Urothelium cell line (cell line): Measurements from ENCODE around the gene MCOLN3.

Source experiments
- DNase-seq: peaks from one replicate; pipeline ENCODE4 v3.0.0; 2011; ENCODE audit warnings: low spot score, mixed read lengths
- FAIRE-seq: peaks from 2 replicates; lab custom pipeline; 2011; peaks lifted over from hg19 to GRCh38; lab: Jason Lieb, UNC

Gene MCOLN3

GRCh38 chr1:85048296-85049064 is at the start of gene MCOLN3:
TSS of gene MCOLN3 (minus strand) at chr1:85048500. CDS start at chr1:85045360, 3,140 bp downstream.
- FAIRE-seq (no peak), DNase-seq (no peak)

- FAIRE-seq (no peak), DNase-seq (no peak)
Measured at GRCh38 chr1:85093644-85094043, 45.3 kb upstream of the MCOLN3 start.

- DNase-seq (no peak), FAIRE-seq (no peak)
Measured at GRCh38 chr1:85091671-85092280, 43.5 kb upstream of the MCOLN3 start.

- no peak for FAIRE-seq
- DNase-seq = no peak
Measured at GRCh38 chr1:85090225-85090624, 41.9 kb upstream of the MCOLN3 start.

- FAIRE-seq = no peak
- no peak for DNase-seq
Measured at GRCh38 chr1:85089203-85089602, 40.9 kb upstream of the MCOLN3 start.

GRCh38 chr1:85088408-85088784 is 40.1 kb upstream of the MCOLN3 start:
- FAIRE-seq = no peak
- DNase-seq = no peak

- FAIRE-seq (no peak), DNase-seq (no peak)
Measured at GRCh38 chr1:85087659-85088407, 39.5 kb upstream of the MCOLN3 start.

GRCh38 chr1:85085417-85085816 is 37.1 kb upstream of the MCOLN3 start:
- DNase-seq = no peak
- no peak for FAIRE-seq

GRCh38 chr1:85078903-85079302 is 30.6 kb upstream of the MCOLN3 start:
- FAIRE-seq = no peak

GRCh38 chr1:85074365-85074964 is 26.2 kb upstream of the MCOLN3 start:
- no peak for FAIRE-seq
- no peak for DNase-seq

More at GRCh38 chr1:85078903-85079302, 30.6 kb upstream of the MCOLN3 start:
- no peak for DNase-seq

GRCh38 chr1:85070972-85071492 is 22.7 kb upstream of the MCOLN3 start:
- FAIRE-seq = no peak

GRCh38 chr1:85068846-85069245 is 20.5 kb upstream of the MCOLN3 start:
- no peak for FAIRE-seq

More at GRCh38 chr1:85070972-85071492, 22.7 kb upstream of the MCOLN3 start:
- DNase-seq = no peak

GRCh38 chr1:85065550-85065949 is 17.2 kb upstream of the MCOLN3 start:
- DNase-seq = no peak
- FAIRE-seq = no peak

More at GRCh38 chr1:85068846-85069245, 20.5 kb upstream of the MCOLN3 start:
- DNase-seq = no peak

GRCh38 chr1:85062425-85063026 is 14.2 kb upstream of the MCOLN3 start:
- DNase-seq (no peak), FAIRE-seq (no peak)

GRCh38 chr1:85061711-85062424 is 13.6 kb upstream of the MCOLN3 start:
- FAIRE-seq (peak; percentile 84), DNase-seq (peak; percentile 95)

GRCh38 chr1:85060038-85060437 is 11.7 kb upstream of the MCOLN3 start:
- no peak for FAIRE-seq

GRCh38 chr1:85059563-85059962 is 11.3 kb upstream of the MCOLN3 start:
- DNase-seq (no peak), FAIRE-seq (no peak)

More at GRCh38 chr1:85060038-85060437, 11.7 kb upstream of the MCOLN3 start:
- DNase-seq = no peak

- DNase-seq (no peak), FAIRE-seq (no peak)
Measured at GRCh38 chr1:85058786-85059185, 10.5 kb upstream of the MCOLN3 start.

- FAIRE-seq = no peak
- DNase-seq = no peak
Measured at GRCh38 chr1:85058311-85058710, 10.0 kb upstream of the MCOLN3 start.

GRCh38 chr1:85054664-85055063 is 6.4 kb upstream of the MCOLN3 start:
- no peak for FAIRE-seq
- no peak for DNase-seq
